DMS53 treated with DMSO at 0.1 percent for 48 hours (cell line): Measurements from ENCODE around the gene TAF11L3.
"Not testable (repeated sequence)": the region's sequence is repeated elsewhere in the genome, so short reads cannot be mapped to it uniquely, and the experiment has no call there.

Experiments used
- DNase-seq: peaks from one replicate; lab custom pipeline; 2025; ENCODE audit not compliant: unreplicated experiment; lab: John Stamatoyannopoulos, UW

The TAF11L3 gene

DNA sequence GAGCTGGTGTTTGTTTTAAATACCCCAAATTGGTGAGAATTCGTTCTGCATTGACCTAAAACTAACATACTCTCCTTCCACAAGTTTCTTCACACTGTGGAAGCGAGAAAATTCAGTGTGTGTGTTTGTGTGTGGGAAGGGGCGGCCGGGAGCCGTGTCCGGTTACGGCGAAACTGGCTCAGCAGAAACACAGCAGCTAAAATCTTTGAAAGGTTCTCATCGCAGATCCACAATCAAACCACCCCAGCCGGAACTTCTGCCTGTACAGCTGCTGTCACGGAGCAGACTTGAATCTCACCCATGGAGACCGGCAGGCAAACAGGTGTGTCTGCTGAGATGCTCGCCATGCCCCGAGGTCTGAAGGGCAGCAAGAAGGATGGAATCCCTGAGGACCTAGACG is at the start of gene TAF11L3:
Gene TAF11L3, plus strand, starts transcription at position 301 of the 400 bp plus-strand sequence.
- DNase-seq, result not testable (repeated sequence)

- no peak for DNase-seq
These were observed 48.1 kb upstream of the TAF11L3 start for GRCh38 chr5:17470064-17470463.

DNA sequence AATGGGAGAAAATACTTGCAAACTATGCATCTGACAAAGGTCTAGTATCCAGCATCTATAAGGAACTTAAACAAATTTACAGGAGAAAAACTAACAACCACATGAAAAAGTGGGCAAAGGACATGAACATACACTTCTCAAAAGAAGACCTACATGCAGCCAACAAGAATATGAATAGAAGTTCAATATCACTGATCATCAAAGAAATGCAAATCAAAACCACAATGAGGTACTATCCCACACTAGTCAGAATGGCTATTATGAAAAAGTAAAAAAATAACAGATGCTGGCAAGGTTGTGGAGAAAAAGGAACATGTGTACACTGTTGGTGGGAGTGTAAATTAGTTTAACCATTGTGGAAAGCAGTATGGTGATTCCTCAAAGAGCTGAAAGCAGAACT is 43.1 kb upstream of the TAF11L3 start:
- not testable (repeated sequence) for DNase-seq

DNA sequence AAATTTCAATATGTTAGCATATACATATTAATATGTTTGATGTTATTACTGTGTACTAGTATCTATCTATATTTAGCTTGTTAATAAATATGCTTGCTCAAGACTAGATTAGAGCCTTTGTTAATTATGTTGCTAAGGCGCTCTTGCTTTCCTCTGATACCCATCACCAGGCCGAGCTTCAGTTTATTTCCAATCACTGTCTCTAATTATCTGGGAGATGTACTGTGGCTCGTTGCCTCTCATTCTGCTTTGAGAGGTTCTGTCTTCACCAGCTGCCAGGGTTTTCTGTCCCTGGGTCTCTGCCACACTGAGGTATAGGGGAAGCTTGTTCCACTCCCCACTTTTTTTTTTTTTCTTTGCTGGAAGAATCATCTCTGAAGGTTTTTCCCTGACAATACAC is 41.1 kb upstream of the TAF11L3 start:
- DNase-seq, result no peak

DNA sequence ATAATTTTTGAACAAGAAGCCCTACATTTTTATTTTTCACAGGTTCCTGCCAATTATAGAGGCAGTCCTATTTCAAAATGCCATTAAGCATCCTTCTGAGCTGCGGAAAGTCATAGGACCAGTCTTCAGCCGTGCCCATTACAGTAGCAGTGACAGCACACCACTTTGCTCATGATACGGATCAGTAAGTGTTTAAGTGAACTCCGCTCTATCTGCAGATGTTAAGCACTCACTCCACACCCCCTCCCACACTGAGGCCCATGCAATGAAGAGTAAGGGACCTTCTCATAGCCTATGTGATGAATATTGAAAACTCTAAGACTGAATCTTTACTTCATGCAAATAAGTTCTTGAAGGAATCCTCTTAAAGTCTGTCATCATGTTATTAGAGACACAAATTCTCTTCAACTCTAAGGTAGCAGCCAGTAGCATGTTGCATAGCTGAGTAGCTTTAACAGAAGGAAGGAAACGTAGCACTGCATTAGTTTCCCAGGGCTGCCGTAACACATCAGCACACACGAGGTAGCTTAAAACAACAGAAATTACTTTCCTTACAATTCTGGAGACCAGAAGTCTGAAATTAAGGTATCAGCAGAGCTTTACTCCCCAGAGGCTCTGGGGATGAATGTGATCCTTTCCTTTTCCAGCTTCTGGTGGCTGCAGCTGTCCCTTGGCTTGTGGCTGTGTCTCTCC is 40.4 kb upstream of the TAF11L3 start:
- no peak for DNase-seq

DNA sequence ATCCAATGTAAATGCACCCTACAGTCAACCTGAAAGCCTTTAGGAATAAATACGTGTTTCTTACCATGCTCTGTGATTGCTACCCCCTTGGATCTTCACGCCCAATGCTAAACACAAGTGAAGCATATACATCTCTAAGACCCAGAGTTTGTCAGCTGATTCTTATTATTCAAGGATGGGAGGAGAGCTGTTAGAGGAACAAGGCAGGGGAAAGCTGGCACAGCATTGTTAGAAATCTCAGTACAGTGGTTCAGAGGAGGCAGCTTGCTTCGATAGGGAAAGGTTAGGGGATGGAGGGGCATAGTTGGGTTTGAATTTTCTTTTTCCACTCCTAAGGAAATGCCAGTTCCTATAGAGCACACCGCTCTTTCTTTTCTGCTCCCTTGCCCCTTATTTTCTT is 36.8 kb upstream of the TAF11L3 start:
- DNase-seq, result no peak

DNA sequence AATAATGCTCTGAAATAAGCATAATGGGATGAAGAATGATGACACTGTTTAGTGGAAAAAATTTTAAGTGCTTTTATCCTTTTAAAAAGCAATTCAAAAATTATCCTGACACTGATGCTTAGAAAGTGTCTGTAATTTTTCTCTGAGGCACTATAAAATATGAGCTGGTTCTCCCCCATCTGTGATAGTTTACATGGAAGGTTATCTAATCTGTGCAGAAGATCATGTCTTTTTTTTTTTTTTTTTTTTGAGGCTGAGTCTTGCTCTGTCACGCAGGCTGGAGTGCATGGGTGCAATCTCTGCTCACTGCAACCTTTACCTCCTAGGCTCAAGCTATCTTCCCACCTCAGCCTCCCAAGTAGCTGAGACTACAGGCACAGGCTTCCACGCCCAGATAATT is 35.4 kb upstream of the TAF11L3 start:
- no peak for DNase-seq

DNA sequence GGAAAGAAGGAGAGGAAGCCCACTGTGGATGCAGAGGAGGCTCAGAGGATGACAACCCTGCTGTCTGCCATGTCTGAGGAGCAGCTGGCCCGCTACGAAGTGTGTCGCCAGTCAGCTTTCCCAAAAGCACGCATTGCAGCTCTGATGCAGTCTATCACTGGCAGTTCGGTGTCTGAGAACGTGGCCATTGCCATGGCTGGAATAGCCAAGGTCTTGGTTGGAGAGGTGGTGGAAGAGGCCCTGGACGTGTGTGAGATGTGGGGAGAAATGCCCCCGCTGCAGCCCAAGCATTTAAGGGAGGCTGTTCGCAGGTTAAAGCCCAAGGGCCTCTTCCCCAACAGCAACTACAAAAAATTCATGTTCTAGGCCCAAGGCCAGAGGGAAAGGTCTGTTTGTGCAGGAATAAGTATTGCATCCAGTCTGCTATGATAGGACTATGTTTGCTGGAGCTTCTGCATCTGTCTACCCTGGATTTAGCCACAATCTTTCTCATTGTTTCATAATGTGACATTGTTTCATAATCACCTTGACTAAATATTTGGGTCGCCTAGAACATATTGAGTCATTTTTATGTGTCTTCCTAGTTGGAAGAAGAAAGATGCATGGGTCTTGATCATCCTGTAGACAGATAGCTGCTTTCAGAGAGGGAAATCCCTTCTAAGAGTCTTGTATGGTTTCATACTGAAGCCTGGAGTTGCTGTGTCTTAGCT is 31.5 kb upstream of the TAF11L3 start:
- DNase-seq, result not testable (repeated sequence)

- no peak for DNase-seq
These were observed 31.0 kb upstream of the TAF11L3 start for GRCh38 chr5:17487174-17487512.

GRCh38 chr5:17491257-17491656 is 26.9 kb upstream of the TAF11L3 start:
- not testable (repeated sequence) for DNase-seq

DNA sequence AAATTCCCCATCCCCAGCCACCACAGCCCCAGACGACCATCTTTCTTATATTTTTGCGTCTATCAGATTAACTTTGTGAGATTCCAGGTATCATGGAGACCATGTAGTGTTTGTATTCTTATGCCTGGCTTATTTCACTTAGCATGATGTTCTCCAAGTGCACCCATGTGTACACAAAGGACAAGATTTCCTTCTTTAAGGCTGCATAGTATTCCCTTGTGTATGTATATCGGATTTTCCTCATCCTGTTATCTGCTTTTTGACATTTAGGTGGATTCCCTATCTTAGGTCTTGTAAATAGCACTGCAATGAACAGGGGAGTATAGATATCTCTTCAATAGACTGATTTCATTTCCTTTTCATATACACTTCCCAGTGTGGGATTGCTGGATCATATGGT is 25.4 kb upstream of the TAF11L3 start:
- no peak for DNase-seq

- no peak for DNase-seq
These were observed 20.7 kb upstream of the TAF11L3 start for GRCh38 chr5:17497446-17497845.

DNA sequence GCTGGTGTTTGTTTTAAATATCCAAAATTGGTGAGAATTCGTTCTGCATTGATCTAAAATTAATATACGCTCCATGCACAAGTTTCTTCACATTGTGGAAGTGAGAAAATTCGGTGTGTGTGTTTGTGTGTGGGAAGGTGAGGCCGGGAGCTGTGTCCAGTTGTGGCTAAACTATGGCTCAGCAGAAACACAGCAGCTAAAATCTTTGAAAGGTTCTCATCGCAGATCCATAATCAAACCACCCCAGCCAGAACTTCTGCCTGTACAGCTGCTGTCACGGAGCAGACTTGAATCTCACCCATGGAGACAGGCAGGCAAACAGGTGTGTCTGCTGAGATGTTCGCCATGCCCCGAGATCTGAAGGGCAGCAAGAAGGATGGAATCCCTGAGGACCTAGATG is 20.2 kb upstream of the TAF11L3 start, which contains the start of gene TAF11L2:
Gene TAF11L2, plus strand, starts transcription at position 301 of the 400 bp plus-strand sequence.
- DNase-seq, result not testable (repeated sequence)

- no peak for DNase-seq
These were observed 6.3 kb upstream of the TAF11L3 start for GRCh38 chr5:17511775-17512325.

DNA sequence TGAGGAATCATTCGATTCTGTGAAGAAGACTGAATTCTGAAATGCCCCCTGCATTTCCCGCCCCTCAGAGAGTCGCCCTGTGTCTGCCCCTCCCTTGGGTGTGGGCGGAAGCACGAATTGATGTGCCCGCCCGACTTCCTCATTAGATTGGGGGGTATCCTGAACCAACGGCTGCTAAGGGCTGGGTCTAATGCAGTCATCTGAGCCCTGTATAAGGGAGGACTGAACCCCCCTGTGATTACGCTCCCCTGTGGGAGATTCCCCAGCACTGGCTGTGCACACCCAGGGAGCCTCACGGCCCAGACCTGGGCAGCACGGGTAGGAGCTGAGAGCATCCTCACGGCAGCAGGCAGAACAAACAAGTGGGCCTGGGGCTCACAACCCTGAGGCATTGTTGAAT is 641 bp upstream of the TAF11L3 start:
- DNase-seq, result not testable (repeated sequence)

DNA sequence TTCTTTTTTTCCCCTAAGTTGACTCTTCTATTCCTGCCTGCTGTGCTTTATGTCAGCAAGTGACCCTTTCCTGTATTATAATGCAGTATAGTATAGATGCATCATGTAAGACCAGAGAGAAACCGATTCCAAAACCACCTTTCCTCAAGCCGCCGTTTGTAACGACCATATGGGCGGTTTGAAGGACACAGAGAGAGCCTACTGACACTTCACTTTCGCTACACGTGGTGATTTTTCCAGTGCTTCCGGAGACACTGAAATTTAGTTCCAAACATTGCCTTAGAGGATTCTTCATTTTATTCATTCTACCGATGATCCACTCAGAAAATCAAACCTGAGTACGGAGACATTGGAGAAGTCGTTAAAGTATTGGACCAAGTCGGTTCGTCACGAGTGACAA is 1.3 kb downstream of the TAF11L3 start:
- DNase-seq, result not testable (repeated sequence)

GRCh38 chr5:17521501-17521900 is 3.3 kb downstream of the TAF11L3 start, which contains the start of gene TAF11L4:
Gene TAF11L4, plus strand, starts transcription at chr5:17521801.
- not testable (repeated sequence) for DNase-seq

DNA sequence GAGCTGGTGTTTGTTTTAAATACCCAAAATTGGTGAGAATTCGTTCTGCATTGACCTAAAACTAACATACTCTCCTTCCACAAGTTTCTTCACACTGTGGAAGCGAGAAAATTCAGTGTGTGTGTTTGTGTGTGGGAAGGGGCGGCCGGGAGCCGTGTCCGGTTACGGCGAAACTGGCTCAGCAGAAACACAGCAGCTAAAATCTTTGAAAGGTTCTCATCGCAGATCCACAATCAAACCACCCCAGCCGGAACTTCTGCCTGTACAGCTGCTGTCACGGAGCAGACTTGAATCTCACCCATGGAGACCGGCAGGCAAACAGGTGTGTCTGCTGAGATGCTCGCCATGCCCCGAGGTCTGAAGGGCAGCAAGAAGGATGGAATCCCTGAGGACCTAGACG is 6.8 kb downstream of the TAF11L3 start, which contains the start of gene TAF11L5:
Gene TAF11L5, plus strand, starts transcription at position 301 of the 400 bp plus-strand sequence.
- not testable (repeated sequence) for DNase-seq

- not testable (repeated sequence) for DNase-seq
These were observed 8.3 kb downstream of the TAF11L3 start for GRCh38 chr5:17526504-17526903.

DNA sequence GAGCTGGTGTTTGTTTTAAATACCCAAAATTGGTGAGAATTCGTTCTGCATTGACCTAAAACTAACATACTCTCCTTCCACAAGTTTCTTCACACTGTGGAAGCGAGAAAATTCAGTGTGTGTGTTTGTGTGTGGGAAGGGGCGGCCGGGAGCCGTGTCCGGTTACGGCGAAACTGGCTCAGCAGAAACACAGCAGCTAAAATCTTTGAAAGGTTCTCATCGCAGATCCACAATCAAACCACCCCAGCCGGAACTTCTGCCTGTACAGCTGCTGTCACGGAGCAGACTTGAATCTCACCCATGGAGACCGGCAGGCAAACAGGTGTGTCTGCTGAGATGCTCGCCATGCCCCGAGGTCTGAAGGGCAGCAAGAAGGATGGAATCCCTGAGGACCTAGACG is 10.2 kb downstream of the TAF11L3 start, which contains the start of gene TAF11L6:
Gene TAF11L6, plus strand, starts transcription at position 301 of the 400 bp plus-strand sequence.
- DNase-seq, result not testable (repeated sequence)
